Measurements from ENCODE around the gene MCM9. TPM values are rescaled to one million over a fixed set of nuclear protein-coding genes. Genes with fewer than 3 reads are reported as not detected.

Gene MCM9
- total RNA-seq, 1 experiment from 2014 or later = 14.4 TPM

DNA sequence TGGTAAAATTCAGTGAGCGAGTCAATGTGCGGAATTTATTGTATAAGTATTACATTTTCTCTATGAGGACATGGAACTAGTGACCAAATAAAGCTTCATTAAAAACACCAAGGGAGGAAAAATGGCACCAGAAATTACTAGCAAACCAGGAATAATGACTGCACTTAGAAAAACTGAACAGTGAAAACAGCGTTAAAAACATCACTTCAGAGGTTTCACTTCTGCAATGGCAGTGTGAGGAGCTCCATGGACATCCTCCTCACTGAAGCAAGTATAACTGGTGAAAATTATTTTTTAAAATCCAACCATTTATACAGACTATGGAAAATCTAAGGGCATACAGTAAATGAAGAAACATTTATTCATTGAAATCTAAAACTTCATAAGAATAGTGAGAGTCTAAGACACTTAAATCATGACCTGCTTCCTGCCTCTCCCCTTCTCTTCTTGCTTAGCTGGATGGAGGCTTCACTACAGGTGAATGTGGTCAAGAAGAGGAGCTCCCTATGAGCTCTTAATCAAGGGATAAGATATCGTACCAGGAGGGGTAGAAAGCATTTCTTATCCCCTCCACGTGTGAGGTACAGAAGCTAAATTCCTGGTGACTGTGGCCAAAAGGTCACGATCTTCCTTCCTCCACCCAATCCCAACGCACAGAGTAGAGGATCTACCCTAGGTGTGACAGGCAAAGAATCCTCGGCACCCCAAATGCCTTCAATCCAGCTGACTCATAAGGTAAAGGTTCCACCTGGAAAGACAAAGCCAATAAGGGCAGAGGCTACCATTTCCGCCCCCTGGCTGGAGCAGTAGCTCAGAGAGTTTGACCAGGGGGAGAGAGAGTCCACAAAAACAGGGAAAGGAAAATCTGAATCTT is 53.3 kb downstream of the MCM9 start:
- Mint-ChIP-seq H3K36me3 (ENCODE audit: insufficient read depth, unreplicated experiment) (peaks cover 6% of the 10 kb centered on the region), H3K4me3 (ENCODE audit: unreplicated experiment) (no peak overlapping the region), H3K27ac (ENCODE audit: unreplicated experiment) (no peak overlapping the region), H3K4me1 (ENCODE audit: low read depth, unreplicated experiment) (peaks cover 1% of the 10 kb centered on the region), H3K9me3 (ENCODE audit: unreplicated experiment) (no peaks in the 10 kb centered on the region), H3K27me3 (ENCODE audit: insufficient read depth, unreplicated experiment) (no peaks in the 10 kb centered on the region)
- Histone ChIP-seq H3K4me3 (ENCODE audit: low read depth, low read length) (no peak overlapping the region), H3K27me3 (replicated peaks; ENCODE audit: control insufficient read depth, insufficient read depth, low read length) (no peaks in the 10 kb centered on the region), H3K4me1 (peaks cover 10% of the 10 kb centered on the region), H3K9me3 (no peaks in the 10 kb centered on the region), H3K36me3 (ENCODE audit: control insufficient read depth, insufficient read depth, low read length) (no peaks in the 10 kb centered on the region)
- ChIA-PET CTCF (no interaction called here), POLR2A (no interaction called here)
- no TSS peak for BruUV-seq (replicated peaks)
- no peak for DNase-seq
- TF ChIP-seq, protein P1, sequence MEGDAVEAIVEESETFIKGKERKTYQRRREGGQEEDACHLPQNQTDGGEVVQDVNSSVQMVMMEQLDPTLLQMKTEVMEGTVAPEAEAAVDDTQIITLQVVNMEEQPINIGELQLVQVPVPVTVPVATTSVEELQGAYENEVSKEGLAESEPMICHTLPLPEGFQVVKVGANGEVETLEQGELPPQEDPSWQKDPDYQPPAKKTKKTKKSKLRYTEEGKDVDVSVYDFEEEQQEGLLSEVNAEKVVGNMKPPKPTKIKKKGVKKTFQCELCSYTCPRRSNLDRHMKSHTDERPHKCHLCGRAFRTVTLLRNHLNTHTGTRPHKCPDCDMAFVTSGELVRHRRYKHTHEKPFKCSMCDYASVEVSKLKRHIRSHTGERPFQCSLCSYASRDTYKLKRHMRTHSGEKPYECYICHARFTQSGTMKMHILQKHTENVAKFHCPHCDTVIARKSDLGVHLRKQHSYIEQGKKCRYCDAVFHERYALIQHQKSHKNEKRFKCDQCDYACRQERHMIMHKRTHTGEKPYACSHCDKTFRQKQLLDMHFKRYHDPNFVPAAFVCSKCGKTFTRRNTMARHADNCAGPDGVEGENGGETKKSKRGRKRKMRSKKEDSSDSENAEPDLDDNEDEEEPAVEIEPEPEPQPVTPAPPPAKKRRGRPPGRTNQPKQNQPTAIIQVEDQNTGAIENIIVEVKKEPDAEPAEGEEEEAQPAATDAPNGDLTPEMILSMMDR (IDR thresholded peaks at IDR 0.05; ENCODE audit: insufficient read depth in 1 of 2, low read depth in 1 of 2, low read length in 1 of 2, severe bottlenecking in 1 of 2, unreplicated experiment in 1 of 2) = no peak
- intact Hi-C loops (cut with micrococcal nuclease; ENCODE audit: unreplicated experiment) = no loop called here

DNA sequence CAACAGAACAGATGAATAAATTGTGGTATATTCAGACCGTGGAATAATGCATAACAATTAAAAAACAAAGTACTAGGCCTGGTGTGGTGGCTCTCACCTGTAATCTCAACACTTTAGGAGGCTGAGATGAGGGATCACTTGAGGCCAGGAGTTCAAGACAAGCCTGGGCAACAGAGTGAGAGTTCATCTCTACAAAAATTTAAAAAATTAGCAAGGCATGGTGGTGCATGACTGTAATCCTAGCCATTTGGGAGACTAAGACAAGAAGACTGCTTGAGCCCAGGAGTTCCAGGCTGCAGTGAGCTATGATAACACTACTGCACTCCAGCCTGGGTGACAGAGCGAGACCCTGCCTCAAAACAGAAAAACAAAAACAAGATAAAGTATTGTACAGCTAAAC is 57.2 kb downstream of the MCM9 start:
- intact Hi-C loops (cut with micrococcal nuclease; ENCODE audit: unreplicated experiment) = no loop called here
- Mint-ChIP-seq H3K27me3 (ENCODE audit: insufficient read depth, unreplicated experiment) (no peaks in the 10 kb centered on the region), H3K4me3 (ENCODE audit: unreplicated experiment) (no peak overlapping the region)

DNA sequence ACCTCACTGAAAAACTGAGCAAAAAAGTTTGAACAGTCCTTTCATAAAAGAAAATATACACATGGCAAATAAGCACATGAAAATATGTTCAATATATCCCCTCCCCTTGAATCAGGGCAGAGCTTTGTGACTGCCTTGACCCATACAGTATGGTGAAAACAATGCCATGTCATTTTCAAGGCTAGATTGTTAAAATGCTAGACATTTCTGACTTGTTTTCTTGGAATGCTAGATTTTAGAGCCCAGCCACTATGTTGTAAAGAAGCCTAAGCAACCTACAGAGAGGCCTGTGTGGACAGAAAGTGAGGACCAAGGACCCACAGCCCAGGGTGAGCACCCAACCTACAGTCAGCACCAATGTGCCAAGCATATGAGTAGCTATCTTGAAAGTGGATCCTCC is 58.1 kb downstream of the MCM9 start:
- Histone ChIP-seq H3K27me3 (replicated peaks; ENCODE audit: control insufficient read depth, insufficient read depth, low read length) (no peaks in the 10 kb centered on the region), H3K9me3 (no peaks in the 10 kb centered on the region), H3K4me3 (ENCODE audit: low read depth, low read length) (no peak overlapping the region), H3K4me1 (peaks cover 14% of the 10 kb centered on the region), H3K36me3 (ENCODE audit: control insufficient read depth, insufficient read depth, low read length) (no peaks in the 10 kb centered on the region)
- intact Hi-C loops (cut with micrococcal nuclease; ENCODE audit: unreplicated experiment) = no loop called here
- Mint-ChIP-seq H3K27ac (ENCODE audit: unreplicated experiment) (peak overlapping the region; percentile 3), H3K27me3 (ENCODE audit: insufficient read depth, unreplicated experiment) (no peaks in the 10 kb centered on the region), H3K9me3 (ENCODE audit: unreplicated experiment) (no peaks in the 10 kb centered on the region), H3K4me1 (ENCODE audit: low read depth, unreplicated experiment) (peaks cover 11% of the 10 kb centered on the region), H3K36me3 (ENCODE audit: insufficient read depth, unreplicated experiment) (no peaks in the 10 kb centered on the region), H3K4me3 (ENCODE audit: unreplicated experiment) (no peak overlapping the region)
- BruUV-seq (replicated peaks) = no TSS peak
- ChIA-PET CTCF (no interaction called here), POLR2A (no interaction called here)
- no peak for DNase-seq
- TF ChIP-seq, protein P1 (IDR thresholded peaks at IDR 0.05; ENCODE audit: insufficient read depth in 1 of 2, low read depth in 1 of 2, low read length in 1 of 2, severe bottlenecking in 1 of 2, unreplicated experiment in 1 of 2) = no peak

More for the DNA sequence above, 57.2 kb downstream of the MCM9 start:
- Mint-ChIP-seq H3K27ac (ENCODE audit: unreplicated experiment) (no peak overlapping the region), H3K4me1 (ENCODE audit: low read depth, unreplicated experiment) (peaks cover 11% of the 10 kb centered on the region), H3K36me3 (ENCODE audit: insufficient read depth, unreplicated experiment) (peaks cover 2% of the 10 kb centered on the region), H3K9me3 (ENCODE audit: unreplicated experiment) (no peaks in the 10 kb centered on the region)
- Histone ChIP-seq H3K27me3 (replicated peaks; ENCODE audit: control insufficient read depth, insufficient read depth, low read length) (no peaks in the 10 kb centered on the region), H3K4me1 (peaks cover 20% of the 10 kb centered on the region), H3K36me3 (ENCODE audit: control insufficient read depth, insufficient read depth, low read length) (no peaks in the 10 kb centered on the region), H3K9me3 (no peaks in the 10 kb centered on the region), H3K4me3 (ENCODE audit: low read depth, low read length) (no peak overlapping the region)
- TF ChIP-seq, protein P1 (IDR thresholded peaks at IDR 0.05; ENCODE audit: insufficient read depth in 1 of 2, low read depth in 1 of 2, low read length in 1 of 2, severe bottlenecking in 1 of 2, unreplicated experiment in 1 of 2) = no peak
- ChIA-PET POLR2A (no interaction called here), CTCF (no interaction called here)
- DNase-seq = no peak
- BruUV-seq (replicated peaks) = no TSS peak
